Neutrophil (primary cell): Measurements from ENCODE around the gene MDFIC.

Experiments used
- H3K27ac ChIP-seq: fragments of 200-600 bp; sonication (generic); 2 replicates; pipeline ENCODE4 v1.5.1; 2016; ENCODE audit warnings: mild to moderate bottlenecking, moderate library complexity
- H3K27me3 ChIP-seq: fragments of 200-600 bp; sonication (generic); 2 replicates; pipeline ENCODE4 v1.6.0; 2016; ENCODE audit warnings: mild to moderate bottlenecking
- H3K36me3 ChIP-seq: fragments of 200-600 bp; sonication (generic); 2 replicates; pipeline ENCODE4 v1.5.1; 2017
- H3K4me1 ChIP-seq, 2 experiments: fragments of 200-600 bp in 1 of 2; sonication (generic) in 1 of 2; 1 replicate in 1 of 2; 2 replicates in 1 of 2; pipeline versions ENCODE4 v1.5.1 to v1.6.1; 2013 to 2016; ENCODE audit warnings: low read depth in 1 of 2, low read length in 1 of 2, mild to moderate bottlenecking in 1 of 2, moderate library complexity in 1 of 2; ENCODE audit not compliant: control insufficient read depth in 1 of 2, insufficient read depth in 1 of 2
- H3K4me3 ChIP-seq, 2 experiments: fragments of 200-600 bp in 1 of 2; sonication (generic) in 1 of 2; 1 replicate in 1 of 2; 2 replicates in 1 of 2; pipeline ENCODE4 v1.5.1; 2013 to 2016; ENCODE audit warnings: low read depth in 1 of 2, low read length in 1 of 2, mild to moderate bottlenecking in 1 of 2, moderate library complexity in 1 of 2
- H3K9me3 ChIP-seq: fragments of 200-600 bp; sonication (generic); 2 replicates; pipeline ENCODE4 v1.5.1; 2016
- CTCF ChIP-seq: fragments of 200-600 bp; sonication (generic); IDR thresholded peaks from 2 replicates; pipeline ENCODE4 v1.5.1; 2016; ENCODE audit warnings: antibody characterized with exemption

Gene MDFIC

DNA sequence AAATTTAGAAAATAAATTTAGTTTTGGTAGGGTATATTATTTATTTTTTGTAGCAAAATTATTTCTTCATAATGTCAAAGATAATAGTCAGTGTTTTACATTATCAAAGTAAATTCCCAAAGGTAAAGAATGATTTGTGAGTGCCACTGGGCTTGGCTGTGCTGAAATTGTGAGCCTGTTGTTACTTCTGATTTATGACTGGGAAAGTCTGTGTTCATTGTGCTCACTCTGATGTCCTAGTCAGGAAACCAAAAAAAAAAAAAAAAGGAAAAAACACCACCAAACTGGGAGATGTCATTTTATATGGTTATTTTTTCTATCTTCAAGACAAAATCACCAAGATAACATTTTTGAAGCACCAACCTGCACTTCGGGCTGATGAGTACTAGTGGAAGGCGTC lies 44.3 kb downstream of the MDFIC start:
- no peak overlapping the region for H3K27ac ChIP-seq
- TF ChIP-seq CTCF, result no peak
- H3K4me3 ChIP-seq, result no peak overlapping the region
- H3K27me3 ChIP-seq, result no peaks in the 10 kb centered on the region
- no peaks in the 10 kb centered on the region for H3K36me3 ChIP-seq
- no peaks in the 10 kb centered on the region for H3K9me3 ChIP-seq
- H3K4me1 ChIP-seq, result no peaks in the 10 kb centered on the region

- Histone ChIP-seq H3K4me3 (no peak overlapping the region), H3K27me3 (no peaks in the 10 kb centered on the region), H3K4me1 (no peaks in the 10 kb centered on the region), H3K9me3 (no peaks in the 10 kb centered on the region), H3K27ac (no peak overlapping the region), H3K36me3 (no peaks in the 10 kb centered on the region)
- TF ChIP-seq CTCF, result no peak
Measured at GRCh38 chr7:114969096-114969495, 47.2 kb downstream of the MDFIC start.

DNA sequence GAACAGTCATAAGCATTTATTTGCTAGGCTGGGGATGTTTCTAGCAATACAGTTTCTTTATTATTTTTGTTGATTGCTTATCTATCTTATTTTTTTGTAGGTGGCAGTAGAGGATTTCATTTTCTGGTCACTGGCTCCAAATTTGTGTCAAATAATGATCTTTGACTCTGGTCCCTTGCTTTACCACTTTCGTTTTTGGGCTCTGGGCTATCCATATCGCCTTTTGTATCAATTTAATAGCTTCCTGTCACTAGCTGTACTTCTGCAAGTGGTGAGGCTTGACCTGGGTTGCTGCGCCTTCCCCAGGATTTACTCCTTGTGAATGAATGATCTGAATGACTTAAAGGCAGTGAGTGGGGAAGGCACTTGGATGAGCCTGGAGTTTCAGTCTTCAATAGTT lies 48.4 kb downstream of the MDFIC start:
- Histone ChIP-seq H3K4me3 (no peak overlapping the region), H3K4me1 (no peaks in the 10 kb centered on the region), H3K27me3 (no peaks in the 10 kb centered on the region), H3K36me3 (no peaks in the 10 kb centered on the region), H3K27ac (no peak overlapping the region), H3K9me3 (no peaks in the 10 kb centered on the region)
- TF ChIP-seq CTCF, result no peak

- H3K9me3 ChIP-seq, result no peaks in the 10 kb centered on the region
- no peaks in the 10 kb centered on the region for H3K4me1 ChIP-seq
- no peak overlapping the region for H3K27ac ChIP-seq
- no peak for TF ChIP-seq CTCF
- H3K36me3 ChIP-seq, result no peaks in the 10 kb centered on the region
- no peaks in the 10 kb centered on the region for H3K27me3 ChIP-seq
- no peak overlapping the region for H3K4me3 ChIP-seq
Measured at GRCh38 chr7:114970732-114971131, 48.8 kb downstream of the MDFIC start.

DNA sequence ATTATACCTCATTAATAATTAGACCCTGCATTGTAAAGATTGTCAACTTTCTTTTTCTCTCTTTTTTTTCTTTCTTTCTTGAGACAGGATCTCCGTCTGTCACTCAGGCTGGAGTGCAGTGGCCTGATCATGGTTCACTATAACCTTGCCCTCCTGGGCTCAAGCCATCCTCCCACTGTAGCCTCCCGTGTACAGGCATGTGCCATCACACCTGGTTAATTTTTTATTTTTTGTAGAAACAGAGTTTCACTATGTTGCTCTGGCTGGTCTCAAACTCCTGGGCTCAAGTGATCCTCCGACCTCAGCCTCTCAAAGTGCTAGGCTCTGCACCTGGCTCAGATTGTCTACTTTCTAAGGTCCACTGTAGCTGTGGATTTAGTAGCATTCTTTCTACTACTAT lies 50.7 kb downstream of the MDFIC start:
- TF ChIP-seq CTCF, result no peak
- Histone ChIP-seq H3K4me1 (no peaks in the 10 kb centered on the region), H3K36me3 (no peaks in the 10 kb centered on the region), H3K27ac (no peak overlapping the region), H3K9me3 (no peaks in the 10 kb centered on the region), H3K27me3 (no peaks in the 10 kb centered on the region), H3K4me3 (no peak overlapping the region)

DNA sequence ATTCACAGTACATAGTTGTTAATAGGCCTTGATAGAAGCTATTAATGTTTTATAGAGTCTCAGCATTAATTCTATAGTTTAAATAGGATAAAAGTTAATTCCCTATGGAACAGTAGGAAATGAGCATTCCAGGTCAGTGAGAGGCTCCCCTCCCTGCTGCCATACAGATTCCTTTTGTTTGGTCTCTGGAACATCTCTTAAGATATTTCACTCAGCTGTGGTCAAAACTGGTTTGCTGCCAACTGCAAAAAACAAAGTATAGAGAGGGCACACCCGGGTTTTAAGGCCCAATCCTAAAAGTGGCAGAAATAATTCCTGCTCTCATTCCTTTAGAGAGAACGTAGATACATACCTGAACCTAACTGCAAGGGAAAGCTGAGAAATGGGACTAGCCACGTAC lies 51.3 kb downstream of the MDFIC start:
- H3K4me1 ChIP-seq, result no peaks in the 10 kb centered on the region
- no peaks in the 10 kb centered on the region for H3K9me3 ChIP-seq
- no peaks in the 10 kb centered on the region for H3K36me3 ChIP-seq
- H3K4me3 ChIP-seq, result no peak overlapping the region
- H3K27ac ChIP-seq, result no peak overlapping the region
- H3K27me3 ChIP-seq, result no peaks in the 10 kb centered on the region
- no peak for TF ChIP-seq CTCF
